DOHH2 (cell line): ENCODE results near the gene SH3RF3.

Experiments used
- H3F3A ChIP-seq: fragments of 200-600 bp; sonication (generic), shearing (Covaris generic); 2 replicates; pipeline ENCODE4 v1.6.0; 2016; ENCODE audit warnings: antibody characterized with exemption, mild to moderate bottlenecking; ENCODE audit not compliant: control insufficient read depth, insufficient read depth
- H3K27ac ChIP-seq: fragments of 200-600 bp; sonication (generic); 2 replicates; pipeline ENCODE4 v1.5.1; 2014; ENCODE audit warnings: low read depth, mild to moderate bottlenecking, low read length, moderate library complexity
- H3K27me3 ChIP-seq: fragments of 200-600 bp; sonication (generic); 2 replicates; pipeline ENCODE4 v1.6.1; 2014; ENCODE audit warnings: mild to moderate bottlenecking, low read length, mixed read lengths; ENCODE audit not compliant: control insufficient read depth
- H3K36me3 ChIP-seq: fragments of 200-600 bp; sonication (generic); 2 replicates; pipeline ENCODE4 v1.6.1; 2014; ENCODE audit warnings: mild to moderate bottlenecking, low read length, moderate library complexity, mixed read lengths; ENCODE audit not compliant: control insufficient read depth
- H3K4me1 ChIP-seq: fragments of 200-600 bp; sonication (generic); 2 replicates; pipeline ENCODE4 v1.6.1; 2014; ENCODE audit warnings: mild to moderate bottlenecking, low read length, mixed read lengths; ENCODE audit not compliant: control insufficient read depth
- H3K4me2 ChIP-seq: fragments of 200-600 bp; sonication (generic); 2 replicates; pipeline ENCODE4 v1.6.0; 2014; ENCODE audit warnings: mild to moderate bottlenecking, low read length, moderate library complexity
- H3K4me3 ChIP-seq: fragments of 200-600 bp; sonication (generic); 2 replicates; pipeline ENCODE4 v1.5.1; 2014; ENCODE audit warnings: mild to moderate bottlenecking, low read length, mixed read lengths
- H3K79me2 ChIP-seq: fragments of 200-600 bp; sonication (generic); 2 replicates; pipeline ENCODE4 v1.6.1; 2014; ENCODE audit warnings: mild to moderate bottlenecking, low read length, mixed read lengths; ENCODE audit not compliant: control insufficient read depth
- H3K9me2 ChIP-seq: fragments of 200-600 bp; sonication (generic); replicated peaks from 2 replicates; pipeline ENCODE4 v1.6.1; 2014; ENCODE audit warnings: mild to moderate bottlenecking, low read length, mixed read lengths; ENCODE audit not compliant: control insufficient read depth
- H3K9me3 ChIP-seq: fragments of 200-600 bp; sonication (generic); 2 replicates; pipeline ENCODE4 v1.6.1; 2014; ENCODE audit warnings: antibody characterized with exemption, low read length, mixed read lengths; ENCODE audit not compliant: control insufficient read depth, insufficient read depth
- H4K20me1 ChIP-seq: fragments of 200-600 bp; sonication (generic); 2 replicates; pipeline ENCODE4 v1.6.0; 2014; ENCODE audit warnings: low read depth, mild to moderate bottlenecking, antibody characterized with exemption, low read length, moderate library complexity; ENCODE audit not compliant: control insufficient read depth, insufficient read depth
- EZH2phosphoT487 ChIP-seq: fragments of 200-600 bp; sonication (generic); IDR thresholded peaks from 2 replicates; pipeline ENCODE4 v1.6.1; 2017; ENCODE audit warnings: borderline replicate concordance, mild to moderate bottlenecking, antibody characterized with exemption, low read length, moderate library complexity, mixed read lengths
- TF ChIP-seq, protein P1 (sequence below): fragments of 200-600 bp; sonication (generic); IDR thresholded peaks from one replicate; pipeline ENCODE4 v1.5.1; 2014; ENCODE audit warnings: antibody characterized with exemption, mild to moderate bottlenecking, low read depth, low read length; ENCODE audit not compliant: poor library complexity, severe bottlenecking

Gene SH3RF3

DNA sequence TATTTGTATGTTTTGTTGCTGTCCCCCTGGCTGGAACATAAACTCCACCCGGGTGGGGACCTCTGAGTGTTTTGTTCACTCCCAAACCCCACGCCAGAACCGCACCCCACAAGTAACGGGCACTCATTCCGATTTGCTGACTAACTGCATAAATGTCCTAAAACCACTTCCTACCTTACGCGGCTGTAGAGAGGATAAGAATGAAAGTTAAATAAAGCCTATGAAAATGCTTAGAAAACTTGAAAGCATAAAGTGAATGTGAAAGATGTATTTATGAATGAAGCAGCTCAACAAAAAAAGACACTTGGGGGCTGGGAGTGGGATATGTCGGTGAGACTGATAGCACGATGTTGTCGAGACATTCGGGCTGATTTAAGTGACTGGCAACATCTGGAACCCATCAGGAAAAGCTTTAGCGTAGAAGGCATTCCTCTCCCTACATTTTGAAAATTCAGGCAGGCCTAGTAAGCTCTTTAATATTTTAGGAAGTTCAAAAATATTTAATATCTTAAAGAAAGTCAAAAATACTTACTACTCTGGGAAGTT lies 206.7 kb downstream of the SH3RF3 start:
- Histone ChIP-seq H3K27ac (no peak overlapping the region), H3K4me2 (no peak overlapping the region)
- TF ChIP-seq EZH2phosphoT487: no peak
- TF ChIP-seq, protein P1, sequence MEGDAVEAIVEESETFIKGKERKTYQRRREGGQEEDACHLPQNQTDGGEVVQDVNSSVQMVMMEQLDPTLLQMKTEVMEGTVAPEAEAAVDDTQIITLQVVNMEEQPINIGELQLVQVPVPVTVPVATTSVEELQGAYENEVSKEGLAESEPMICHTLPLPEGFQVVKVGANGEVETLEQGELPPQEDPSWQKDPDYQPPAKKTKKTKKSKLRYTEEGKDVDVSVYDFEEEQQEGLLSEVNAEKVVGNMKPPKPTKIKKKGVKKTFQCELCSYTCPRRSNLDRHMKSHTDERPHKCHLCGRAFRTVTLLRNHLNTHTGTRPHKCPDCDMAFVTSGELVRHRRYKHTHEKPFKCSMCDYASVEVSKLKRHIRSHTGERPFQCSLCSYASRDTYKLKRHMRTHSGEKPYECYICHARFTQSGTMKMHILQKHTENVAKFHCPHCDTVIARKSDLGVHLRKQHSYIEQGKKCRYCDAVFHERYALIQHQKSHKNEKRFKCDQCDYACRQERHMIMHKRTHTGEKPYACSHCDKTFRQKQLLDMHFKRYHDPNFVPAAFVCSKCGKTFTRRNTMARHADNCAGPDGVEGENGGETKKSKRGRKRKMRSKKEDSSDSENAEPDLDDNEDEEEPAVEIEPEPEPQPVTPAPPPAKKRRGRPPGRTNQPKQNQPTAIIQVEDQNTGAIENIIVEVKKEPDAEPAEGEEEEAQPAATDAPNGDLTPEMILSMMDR: no peak

DNA sequence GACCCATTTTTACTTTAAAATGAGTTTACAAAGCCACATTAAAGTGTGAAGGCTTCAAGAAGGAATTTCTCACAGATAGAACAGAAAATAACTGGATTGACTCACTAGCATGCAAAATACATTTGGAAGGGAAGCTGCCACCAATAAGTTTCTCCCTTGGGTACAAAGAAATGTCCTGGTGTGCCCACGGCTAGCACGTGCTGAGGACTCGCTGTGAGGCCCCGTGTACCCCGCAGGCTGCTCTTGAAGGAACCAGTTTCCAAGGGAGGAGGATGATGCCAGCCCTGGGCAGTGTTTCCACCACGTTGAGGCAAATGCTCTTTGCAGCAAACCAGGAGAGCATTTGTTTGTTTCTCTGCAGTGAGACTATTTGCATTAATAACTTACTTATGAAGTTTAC lies 207.3 kb downstream of the SH3RF3 start:
- peaks cover 13% of the 10 kb centered on the region; the same call in 1 of the 2 replicates for H3K27me3 ChIP-seq
- H3K4me3 ChIP-seq: no peak overlapping the region
- no peaks in the 10 kb centered on the region for H3F3A ChIP-seq
- H3K9me2 ChIP-seq: no peaks in the 10 kb centered on the region
- TF ChIP-seq, protein P1: no peak
- no peak for TF ChIP-seq EZH2phosphoT487
- H3K4me2 ChIP-seq: no peak overlapping the region
- no peaks in the 10 kb centered on the region for H3K36me3 ChIP-seq
- 0 out of 2 replicates have a peak, but pooled peaks cover 5% of the 10 kb centered on the region for H3K4me1 ChIP-seq
- H3K27ac ChIP-seq: no peak overlapping the region
- no peaks in the 10 kb centered on the region for H3K79me2 ChIP-seq
- H4K20me1 ChIP-seq: no peaks in the 10 kb centered on the region
- no peaks in the 10 kb centered on the region for H3K9me3 ChIP-seq

More for the DNA sequence above, 206.7 kb downstream of the SH3RF3 start:
- Histone ChIP-seq H3K4me3 (no peak overlapping the region), H3K9me3 (no peaks in the 10 kb centered on the region), H4K20me1 (no peaks in the 10 kb centered on the region), H3K27me3 (peaks cover 13% of the 10 kb centered on the region; the same call in 1 of the 2 replicates), H3F3A (no peaks in the 10 kb centered on the region), H3K9me2 (no peaks in the 10 kb centered on the region), H3K36me3 (no peaks in the 10 kb centered on the region), H3K79me2 (no peaks in the 10 kb centered on the region), H3K4me1 (0 out of 2 replicates have a peak, but pooled peaks cover 5% of the 10 kb centered on the region)

DNA sequence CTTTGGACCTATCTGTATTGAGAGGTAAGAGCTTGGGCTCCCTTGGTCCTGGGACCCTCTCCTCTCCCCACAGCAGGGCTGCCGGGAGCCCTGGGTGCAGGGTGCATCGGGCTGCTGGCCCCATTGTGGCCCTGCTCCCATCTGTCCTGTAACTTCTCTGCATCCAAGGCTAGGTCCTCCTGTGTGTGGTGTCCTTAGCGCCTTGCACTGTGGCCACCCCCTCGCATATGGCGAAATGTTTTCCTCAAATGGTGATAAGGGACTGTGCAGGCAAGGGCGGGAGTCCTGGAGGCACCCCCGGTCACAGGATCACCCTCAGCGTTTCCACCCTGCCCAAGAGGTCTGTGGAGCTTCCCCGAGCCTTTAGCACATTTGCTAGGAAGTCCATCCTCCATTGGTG lies 208.2 kb downstream of the SH3RF3 start:
- no peaks in the 10 kb centered on the region for H3K9me2 ChIP-seq
- no peaks in the 10 kb centered on the region for H3K9me3 ChIP-seq
- no peak for TF ChIP-seq EZH2phosphoT487
- TF ChIP-seq, protein P1: no peak
- H3K27ac ChIP-seq: no peak overlapping the region
- H3K36me3 ChIP-seq: no peaks in the 10 kb centered on the region
- 0 out of 2 replicates have a peak, but pooled peaks cover under 1% of the 10 kb centered on the region for H3K4me1 ChIP-seq
- H3K4me3 ChIP-seq: no peak overlapping the region
- no peaks in the 10 kb centered on the region for H4K20me1 ChIP-seq
- H3K79me2 ChIP-seq: no peaks in the 10 kb centered on the region
- no peaks in the 10 kb centered on the region for H3F3A ChIP-seq
- H3K4me2 ChIP-seq: no peak overlapping the region
- peaks cover 8% of the 10 kb centered on the region; the same call in 1 of the 2 replicates for H3K27me3 ChIP-seq
